Endothelial cell of umbilical vein (primary cell): ENCODE results near the gene SPOP.
"Not testable (repeated sequence)": the region's sequence is repeated elsewhere in the genome, so short reads cannot be mapped to it uniquely, and the experiment has no call there.

Source experiments
- CTCF ChIP-seq, 2 donors: IDR thresholded peaks; 1 replicate in 1 of 2; 2 replicates in 1 of 2; pipeline ENCODE4 v1.5.1; 2011; ENCODE audit warnings: low read length in 2 of 2, mild to moderate bottlenecking in 2 of 2, moderate library complexity in 2 of 2, control low read depth in 1 of 2, inconsistent platforms in 1 of 2, low read depth in 1 of 2; ENCODE audit not compliant: insufficient read depth in 1 of 2; ENCODE audit errors: extremely low read depth in 1 of 2
- EZH2 ChIP-seq: IDR thresholded peaks from 2 replicates; pipeline ENCODE4 v1.6.1; 2012; ENCODE audit warnings: borderline replicate concordance, low read depth, mild to moderate bottlenecking, moderate library complexity, low read length, inconsistent platforms; ENCODE audit not compliant: severe bottlenecking
- FOS ChIP-seq: IDR thresholded peaks from 2 replicates; pipeline ENCODE4 v1.6.1; 2011; ENCODE audit warnings: mild to moderate bottlenecking, low read length, moderate library complexity, borderline replicate concordance; ENCODE audit not compliant: insufficient read depth
- MYC ChIP-seq: IDR thresholded peaks from one replicate; pipeline ENCODE4 v1.6.1; 2011; ENCODE audit warnings: mild to moderate bottlenecking, low read depth, low read length
- POLR2A ChIP-seq: IDR thresholded peaks from 2 replicates; pipeline ENCODE4 v1.6.1; 2012; ENCODE audit warnings: low read depth, mild to moderate bottlenecking, control low read depth, low read length
- POLR2AphosphoS5 ChIP-seq: IDR thresholded peaks from 2 replicates; pipeline ENCODE4 v1.6.1; 2012; ENCODE audit warnings: low read depth, mild to moderate bottlenecking, control low read depth, low read length, moderate library complexity; ENCODE audit not compliant: insufficient read depth
- TF ChIP-seq, protein P1 (sequence below): IDR thresholded peaks from 2 replicates; pipeline ENCODE4 v1.6.1; 2011; ENCODE audit not compliant: insufficient read depth, insufficient read length

- not testable (repeated sequence) for TF ChIP-seq EZH2; POLR2AphosphoS5; CTCF (IDR thresholded peaks at IDR 0.05; ENCODE audit: extremely low read depth in 1 of 2, insufficient read depth in 1 of 2, low read depth in 1 of 2, low read length in 2 of 2); POLR2A; MYC; FOS
- TF ChIP-seq, protein P1, sequence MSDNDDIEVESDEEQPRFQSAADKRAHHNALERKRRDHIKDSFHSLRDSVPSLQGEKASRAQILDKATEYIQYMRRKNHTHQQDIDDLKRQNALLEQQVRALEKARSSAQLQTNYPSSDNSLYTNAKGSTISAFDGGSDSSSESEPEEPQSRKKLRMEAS, result not testable (repeated sequence)
Observed at GRCh38 chr17:49568695-49569047, 109.2 kb downstream of the SPOP start.
